MM.1S (cell line): ENCODE results near the gene CCDC192.

ENCODE experiments used
- EZH2 ChIP-seq: fragments of 300-600 bp; sonication (generic); optimal IDR thresholded peaks from 2 replicates; pipeline ENCODE3; 2017; ENCODE audit warnings: low read depth, mild to moderate bottlenecking, antibody characterized with exemption, low read length, mixed read lengths
- TF ChIP-seq, protein P1 (sequence below): fragments of 300-600 bp; sonication (generic); IDR thresholded peaks from 2 replicates; pipeline ENCODE4 v1.5.1; 2016; ENCODE audit warnings: antibody characterized with exemption, low read length, mixed read lengths

DNA sequence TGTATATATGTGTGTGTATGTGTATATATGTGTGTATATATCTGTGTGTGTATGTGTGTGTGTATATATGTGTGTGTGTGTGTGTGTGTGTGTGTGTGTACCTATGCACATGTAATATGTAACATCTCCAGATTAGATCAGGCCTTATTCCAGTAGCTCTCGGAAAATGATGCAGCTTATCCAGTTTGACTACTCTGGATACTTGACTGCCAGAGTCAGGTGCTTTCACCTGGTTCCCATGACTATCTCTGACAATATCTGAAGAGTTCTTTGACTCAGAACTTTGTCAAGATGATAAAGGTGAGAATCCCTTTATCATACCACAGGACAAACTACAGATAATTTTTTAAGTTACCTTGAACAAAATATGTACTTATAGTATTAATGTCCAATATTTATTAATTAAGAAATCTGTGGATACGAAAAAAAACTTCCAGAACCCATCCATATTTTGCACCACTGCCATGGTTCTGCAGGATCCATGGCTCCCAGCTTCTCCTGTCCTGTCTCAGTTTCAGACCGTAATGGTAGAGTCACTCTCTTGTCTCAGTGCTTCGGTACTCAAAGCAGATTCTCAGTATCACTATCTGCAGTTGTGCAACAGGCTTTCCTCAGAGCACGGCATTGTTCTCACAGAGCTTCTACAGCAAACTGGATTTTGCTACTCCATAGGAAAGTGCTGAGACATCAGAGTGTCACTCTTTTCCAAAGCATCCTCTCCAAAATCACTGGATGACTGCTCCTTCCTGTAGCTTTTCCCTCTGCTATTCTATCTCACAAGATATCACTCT is 216.0 kb downstream of the CCDC192 start:
- TF ChIP-seq, protein P1, sequence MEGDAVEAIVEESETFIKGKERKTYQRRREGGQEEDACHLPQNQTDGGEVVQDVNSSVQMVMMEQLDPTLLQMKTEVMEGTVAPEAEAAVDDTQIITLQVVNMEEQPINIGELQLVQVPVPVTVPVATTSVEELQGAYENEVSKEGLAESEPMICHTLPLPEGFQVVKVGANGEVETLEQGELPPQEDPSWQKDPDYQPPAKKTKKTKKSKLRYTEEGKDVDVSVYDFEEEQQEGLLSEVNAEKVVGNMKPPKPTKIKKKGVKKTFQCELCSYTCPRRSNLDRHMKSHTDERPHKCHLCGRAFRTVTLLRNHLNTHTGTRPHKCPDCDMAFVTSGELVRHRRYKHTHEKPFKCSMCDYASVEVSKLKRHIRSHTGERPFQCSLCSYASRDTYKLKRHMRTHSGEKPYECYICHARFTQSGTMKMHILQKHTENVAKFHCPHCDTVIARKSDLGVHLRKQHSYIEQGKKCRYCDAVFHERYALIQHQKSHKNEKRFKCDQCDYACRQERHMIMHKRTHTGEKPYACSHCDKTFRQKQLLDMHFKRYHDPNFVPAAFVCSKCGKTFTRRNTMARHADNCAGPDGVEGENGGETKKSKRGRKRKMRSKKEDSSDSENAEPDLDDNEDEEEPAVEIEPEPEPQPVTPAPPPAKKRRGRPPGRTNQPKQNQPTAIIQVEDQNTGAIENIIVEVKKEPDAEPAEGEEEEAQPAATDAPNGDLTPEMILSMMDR = no peak
- TF ChIP-seq EZH2 = no peak
